Heart left ventricle (tissue), 16 donors: Measurements from ENCODE around the gene RNF114. TPM values are rescaled to one million over a fixed set of nuclear protein-coding genes. Genes with fewer than 3 reads are reported as not detected.

Experiments
- ATAC-seq, 4 donors: fragments of 200-7000 bp; cut with Tn5 transposase; one replicate each; pipeline ENCODE4 v1.9.1; 2020 to 2022; ENCODE audit warnings: moderate library complexity in 4 of 4, mild to moderate bottlenecking in 3 of 4, moderate number of reproducible peaks in 1 of 4
- DNase-seq, 5 donors: peaks; one replicate each; pipeline ENCODE4 v3.0.0-alpha.2; 2020
- H3K27ac ChIP-seq, 12 donors: fragments of 200-600 bp; sonication (generic) in 4 of 12; one replicate each; pipeline versions ENCODE4 v1.5.0 to v1.8.0; 2016 to 2022; ENCODE audit warnings: mild to moderate bottlenecking in 2 of 12
- H3K27me3 ChIP-seq, 9 donors: fragments of 200-600 bp; sonication (generic) in 2 of 9; one replicate each; pipeline versions ENCODE4 v1.5.1 to v1.8.0; 2016 to 2022; ENCODE audit warnings: mild to moderate bottlenecking in 3 of 9
- H3K36me3 ChIP-seq, 9 donors: fragments of 200-600 bp; sonication (generic) in 2 of 9; one replicate each; pipeline versions ENCODE4 v1.5.0 to v1.8.0; 2018 to 2022; ENCODE audit warnings: mild to moderate bottlenecking in 2 of 9
- H3K4me1 ChIP-seq, 12 donors: fragments of 200-600 bp; sonication (generic) in 4 of 12; one replicate each; pipeline versions ENCODE4 v1.5.0 to v1.8.0; 2016 to 2022; ENCODE audit warnings: mild to moderate bottlenecking in 3 of 12
- H3K4me3 ChIP-seq, 12 donors: fragments of 200-600 bp; sonication (generic) in 4 of 12; one replicate each; pipeline versions ENCODE4 v1.5.0 to v1.8.0; 2017 to 2022; ENCODE audit warnings: mild to moderate bottlenecking in 9 of 12, moderate library complexity in 4 of 12
- H3K9me3 ChIP-seq, 12 donors: fragments of 200-600 bp; sonication (generic) in 4 of 12; one replicate each; pipeline versions ENCODE4 v1.5.0 to v1.8.0; 2016 to 2022; ENCODE audit warnings: mild to moderate bottlenecking in 1 of 12
- POLR2A ChIP-seq, 2 donors: fragments of 450-650 bp; IDR thresholded peaks; one replicate each; pipeline ENCODE4 v1.6.1; 2017; ENCODE audit warnings: antibody characterized with exemption in 2 of 2, mild to moderate bottlenecking in 2 of 2, moderate library complexity in 2 of 2
- WGBS, 4 donors: extraction: QIAGEN DNeasy Blood & Tissue Kit in 2 of 4; methylation state at CpG; one replicate each; pipeline versions ENCODE4 v1.1.5 to v1.1.7; 2013 to 2018; 5-methylcytosine and 5-hydroxymethylcytosine counted together
- intact Hi-C, 10 donors: fragments of 100-400 bp; cut with DNase I; formaldehyde crosslinking; loops; one replicate each; pipeline versions ENCODE4 v1.11.1 to v1.14.2; 2022
- long read RNA-seq, 3 donors: library from polyadenylated mRNA; unstranded; transcript quantifications; one replicate each; pipeline ENCODE4 v2.0.0, GENCODE V29; 2020 to 2021
- polyA plus RNA-seq, 2 donors: library from polyadenylated mRNA; stranded (reverse); fragments of 200-250 nt; gene quantifications; one replicate each; pipeline ENCODE4 v1.2.3, GENCODE V29; 2013
- total RNA-seq, 9 donors: library from RNA; depleted of rRNA in 2 of 9; stranded (reverse); fragments of >200 nt in 2 of 9; fragmentation: NEBNext Ultra II Directional in 3 of 9; extraction: Animal tissue kit (Norgen Biotek cat#: 25700) in 3 of 9; gene quantifications; one replicate each; pipeline versions ENCODE4 v1.1.0 to v1.2.4, GENCODE V29; 2016 to 2023
- TF ChIP-seq, protein P1 (sequence below), 12 donors: fragments of 200-600 bp; sonication (generic) in 4 of 12; IDR thresholded peaks; one replicate each; pipeline versions ENCODE4 v1.5.0 to v1.8.0; 2018 to 2022; ENCODE audit warnings: antibody characterized with exemption in 12 of 12, mild to moderate bottlenecking in 5 of 12
- donor health status: ischemic (EF 13 %, LVEDD 7.1; RV severe dilation, severe dysfunction).
- donor health status: healthy with polysubstance abuse.
- donor health status: DM: no; HTN: yes; CAD: no.
- donor health status: DM: no; HTN: no; CAD: no.
- donor health status: ischemic (EF 25% LVEDD 6.9; RV normal size, moderate dysfunction).
- donor health status: ischemic (EF 25% LVEDD 5.7; RV mildly dilated, moderate dysfunction).
- donor health status: healthy.
- donor health status: DM: yes; HTN: yes; CAD: no.
- donor health status: ischemic (EF 35%, LVEDD 5.7; RV mildly dilated, moderate dysfunction).
- donor health status: nonischemic (EF 11% LVEDD 7.7; RV severe dilation, severe dysfunction).
- donor health status: DM: yes; HTN: yes; CAD: no.
- donor health status: PGD.
- donor health status: ischemic (EF 29% LVEDD 5.4; RV normal size, mild dysfunction).
- donor health status: nonischemic (EF 23%, LVEDD 6.1; RV moderate dilation, normal function).

RNF114 gene, protein sequence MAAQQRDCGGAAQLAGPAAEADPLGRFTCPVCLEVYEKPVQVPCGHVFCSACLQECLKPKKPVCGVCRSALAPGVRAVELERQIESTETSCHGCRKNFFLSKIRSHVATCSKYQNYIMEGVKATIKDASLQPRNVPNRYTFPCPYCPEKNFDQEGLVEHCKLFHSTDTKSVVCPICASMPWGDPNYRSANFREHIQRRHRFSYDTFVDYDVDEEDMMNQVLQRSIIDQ
- total RNA-seq (100 to 1,000 TPM in 2 of 9 donors, 10 to 100 TPM in 7; 42.1 to 128 (median 52.4) TPM), polyA plus RNA-seq (10 to 100 TPM; 36.5 to 48.5 TPM)
- long read RNA-seq, donor 1, transcript RNF114-201 (6 exons, 2,503 nt): major isoform, 26 of 47 reads
- long read RNA-seq, donor 1, partial matches to known transcripts: 5 of 47 reads
- long read RNA-seq, donor 1, other reads (novel, unspliced or antisense): 15 of 47 reads
- long read RNA-seq, donor 2, transcript RNF114-201 (6 exons, 2,503 nt): major isoform, 109 of 131 reads
- long read RNA-seq, donor 2, partial matches to known transcripts: 12 of 131 reads
- long read RNA-seq, donor 2, other reads (novel, unspliced or antisense): 9 of 131 reads
- long read RNA-seq, donor 3, transcript RNF114-201 (6 exons, 2,503 nt): major isoform, 38 of 47 reads
- long read RNA-seq, donor 3, partial matches to known transcripts: 1 of 47 reads
- long read RNA-seq, donor 3, other reads (novel, unspliced or antisense): 8 of 47 reads

DNA sequence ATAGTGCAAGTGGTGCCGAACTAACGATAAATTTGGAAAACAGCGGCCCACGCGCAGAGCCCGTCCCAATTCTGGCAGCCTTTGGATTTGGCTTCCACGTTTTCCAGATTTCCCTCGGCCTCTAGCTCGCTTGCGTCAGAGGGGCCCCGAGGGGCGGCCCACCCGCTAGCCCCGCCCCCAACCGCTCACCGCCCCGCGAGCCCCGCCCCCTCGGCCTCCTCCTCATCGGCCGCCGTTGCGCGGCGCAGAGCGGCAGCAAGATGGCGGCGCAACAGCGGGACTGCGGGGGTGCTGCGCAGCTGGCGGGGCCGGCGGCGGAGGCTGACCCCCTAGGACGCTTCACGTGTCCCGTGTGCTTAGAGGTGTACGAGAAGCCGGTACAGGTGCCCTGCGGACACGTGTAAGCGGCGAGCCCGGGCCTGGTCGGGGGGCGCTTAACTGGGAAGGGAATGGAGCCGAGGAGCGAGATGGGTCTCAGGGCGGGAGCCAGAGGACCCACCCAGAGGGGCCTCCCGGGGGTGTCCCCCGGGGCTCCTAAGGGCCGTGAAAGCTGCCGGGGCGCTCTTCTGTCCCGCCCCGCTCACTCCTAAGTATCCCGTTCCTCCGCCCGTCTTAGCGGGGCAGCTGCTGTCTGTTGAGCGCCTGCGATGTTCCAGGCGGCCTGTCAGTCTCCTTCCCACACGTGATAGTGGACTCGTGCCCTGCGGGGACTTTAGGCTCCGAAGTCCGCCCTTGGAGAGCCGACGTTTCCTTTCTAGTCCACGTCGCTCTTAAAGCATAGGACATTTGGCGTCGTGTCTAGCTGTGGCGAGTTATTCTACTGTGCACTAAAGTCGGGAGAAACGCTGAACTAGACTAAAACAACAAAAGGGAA, at the start of gene RNF114:
TSS of gene RNF114 (plus strand) at position 245 of the 874 bp plus-strand sequence. CDS start at position 261, 16 bp downstream.
- TF ChIP-seq, protein P1, sequence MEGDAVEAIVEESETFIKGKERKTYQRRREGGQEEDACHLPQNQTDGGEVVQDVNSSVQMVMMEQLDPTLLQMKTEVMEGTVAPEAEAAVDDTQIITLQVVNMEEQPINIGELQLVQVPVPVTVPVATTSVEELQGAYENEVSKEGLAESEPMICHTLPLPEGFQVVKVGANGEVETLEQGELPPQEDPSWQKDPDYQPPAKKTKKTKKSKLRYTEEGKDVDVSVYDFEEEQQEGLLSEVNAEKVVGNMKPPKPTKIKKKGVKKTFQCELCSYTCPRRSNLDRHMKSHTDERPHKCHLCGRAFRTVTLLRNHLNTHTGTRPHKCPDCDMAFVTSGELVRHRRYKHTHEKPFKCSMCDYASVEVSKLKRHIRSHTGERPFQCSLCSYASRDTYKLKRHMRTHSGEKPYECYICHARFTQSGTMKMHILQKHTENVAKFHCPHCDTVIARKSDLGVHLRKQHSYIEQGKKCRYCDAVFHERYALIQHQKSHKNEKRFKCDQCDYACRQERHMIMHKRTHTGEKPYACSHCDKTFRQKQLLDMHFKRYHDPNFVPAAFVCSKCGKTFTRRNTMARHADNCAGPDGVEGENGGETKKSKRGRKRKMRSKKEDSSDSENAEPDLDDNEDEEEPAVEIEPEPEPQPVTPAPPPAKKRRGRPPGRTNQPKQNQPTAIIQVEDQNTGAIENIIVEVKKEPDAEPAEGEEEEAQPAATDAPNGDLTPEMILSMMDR (IDR thresholded peaks at IDR 0.05): peak in 4 of 12 donors; percentile 15 to 45 (median 26)
- peak; percentile 46 to 85 for TF ChIP-seq POLR2A (IDR thresholded peaks at IDR 0.05)
- intact Hi-C loops: no loop called here
- 0 to 1% (median 0%) methylated on average over 45 to 79 of the region's 79 CpGs for WGBS, 4 donors
- H3K27ac ChIP-seq: peak within 1 kb of the TSS; percentile 77 to 98 (median 93)
- peaks cover 0 to 24% (median 13%) of the 10 kb centered on the region in 9 donors for H3K36me3 ChIP-seq
- ATAC-seq (peak; percentile 77 to 94 (median 92)), DNase-seq (peak; percentile 89 to 95 (median 94))
- peaks cover 9 to 49% (median 32%) of the 10 kb centered on the region in 12 donors for H3K4me1 ChIP-seq
- H3K4me3 ChIP-seq: peak within 1 kb of the TSS; percentile 69 to 100 (median 97)
- no peaks in the 10 kb centered on the region for H3K9me3 ChIP-seq
- no peaks in the 10 kb centered on the region for H3K27me3 ChIP-seq

DNA sequence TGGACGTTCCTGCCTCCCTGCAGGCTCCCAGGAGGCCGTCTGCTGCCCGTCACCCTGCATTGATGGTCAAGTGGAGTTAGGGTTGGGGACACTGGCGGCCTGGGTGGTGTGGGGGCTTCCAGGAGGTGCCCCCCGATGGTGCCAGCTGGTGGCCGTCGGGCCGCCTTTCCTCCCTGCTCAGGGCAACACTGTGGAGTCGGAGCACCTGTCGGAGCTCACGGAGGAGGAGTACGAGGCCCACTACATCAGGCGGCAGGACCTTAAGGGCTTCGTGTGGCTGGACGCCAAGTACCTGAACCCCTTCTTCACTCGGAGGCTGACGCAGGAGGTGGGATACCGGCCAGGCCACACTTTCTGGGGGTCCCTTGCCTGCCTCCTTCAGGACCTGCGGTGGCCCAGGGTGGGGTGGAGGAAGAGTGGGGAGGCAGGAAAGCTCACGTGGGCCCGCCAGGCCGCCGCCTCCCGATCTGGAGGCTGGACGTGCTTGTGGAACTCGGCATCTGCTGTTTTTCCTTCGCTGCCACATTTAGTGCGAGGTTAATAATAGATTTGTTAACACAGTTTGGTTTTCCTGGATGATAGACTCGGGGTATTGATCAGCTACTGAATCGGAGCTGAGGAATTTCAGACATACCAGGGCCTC, 49.5 kb upstream of the RNF114 start:
- H3K36me3 ChIP-seq: peaks cover 0 to 54% (median 33%) of the 10 kb centered on the region in 9 donors

More for the DNA sequence above, 49.5 kb upstream of the RNF114 start:
- ATAC-seq (no peak), DNase-seq (peak in 1 of 5 donors; percentile 47)
- Histone ChIP-seq H3K27ac (peak overlapping the region; percentile 6 to 79 (median 56)), H3K27me3 (no peaks in the 10 kb centered on the region), H3K4me3 (no peak overlapping the region), H3K9me3 (no peaks in the 10 kb centered on the region), H3K4me1 (peaks cover 0 to 52% (median 36%) of the 10 kb centered on the region in 12 donors)
- TF ChIP-seq POLR2A (IDR thresholded peaks at IDR 0.05): no peak
- TF ChIP-seq, protein P1 (IDR thresholded peaks at IDR 0.05): no peak
- WGBS, 4 donors: 72 to 75% (median 74%) methylated on average over 19 to 30 of the region's 30 CpGs
- intact Hi-C loops: loop anchor here in 5 of 10 donors (1.0 to 5.0 kb wide), 2 partner anchors 274 to 275 kb away; no protein-coding TSS in a partner anchor
